OCI-LY1 (cell line): ENCODE results near the gene RXFP3.

Source experiments
- H2AFZ ChIP-seq: fragments of 200-600 bp; sonication (generic), shearing (Covaris generic); 2 replicates; pipeline ENCODE4 v1.6.0; 2014; ENCODE audit warnings: antibody characterized with exemption, mild to moderate bottlenecking, low read length
- H3F3A ChIP-seq: fragments of 200-600 bp; sonication (generic), shearing (Covaris generic); 2 replicates; pipeline ENCODE4 v1.6.0; 2014; ENCODE audit warnings: mild to moderate bottlenecking, antibody characterized with exemption, low read length, moderate library complexity; ENCODE audit not compliant: insufficient read depth
- H3K27ac ChIP-seq: fragments of 200-600 bp; sonication (generic); 2 replicates; pipeline ENCODE4 v1.5.1; 2014; ENCODE audit warnings: low read length, mixed run types, mild to moderate bottlenecking, low read depth; ENCODE audit not compliant: poor library complexity, severe bottlenecking
- H3K27me3 ChIP-seq: fragments of 200-600 bp; sonication (generic); 2 replicates; pipeline ENCODE4 v1.6.0; 2014; ENCODE audit warnings: antibody characterized with exemption, mild to moderate bottlenecking, low read length, moderate library complexity; ENCODE audit not compliant: insufficient read depth
- H3K36me3 ChIP-seq: fragments of 200-600 bp; sonication (generic); 2 replicates; pipeline ENCODE4 v1.6.1; 2014; ENCODE audit warnings: mild to moderate bottlenecking, antibody characterized with exemption, low read length, moderate library complexity, mixed read lengths; ENCODE audit not compliant: insufficient read depth
- H3K4me1 ChIP-seq: fragments of 200-600 bp; sonication (generic); 2 replicates; pipeline ENCODE4 v1.5.1; 2014; ENCODE audit warnings: mild to moderate bottlenecking, low read length, moderate library complexity; ENCODE audit not compliant: insufficient read depth, severe bottlenecking
- H3K4me2 ChIP-seq: fragments of 200-600 bp; sonication (generic), shearing (Covaris generic); 2 replicates; pipeline ENCODE4 v1.6.1; 2014; ENCODE audit warnings: low read length
- H3K4me3 ChIP-seq: fragments of 200-600 bp; sonication (generic); 2 replicates; pipeline ENCODE4 v1.5.1; 2014; ENCODE audit warnings: low read length, low read depth, mild to moderate bottlenecking, mixed read lengths; ENCODE audit not compliant: poor library complexity, severe bottlenecking
- H3K79me2 ChIP-seq: fragments of 200-600 bp; shearing (Covaris generic); 2 replicates; pipeline ENCODE4 v1.6.1; 2016; ENCODE audit warnings: mixed run types, low read length, mixed read lengths; ENCODE audit not compliant: insufficient read depth
- H3K9ac ChIP-seq: fragments of 200-600 bp; sonication (generic), shearing (Covaris generic); 2 replicates; pipeline ENCODE4 v1.6.1; 2014; ENCODE audit warnings: mild to moderate bottlenecking, low read length, mixed read lengths
- H3K9me2 ChIP-seq: fragments of 200-600 bp; sonication (generic), shearing (Covaris generic); 2 replicates; pipeline ENCODE4 v1.6.1; 2014; ENCODE audit warnings: low read depth, mild to moderate bottlenecking, low read length, mixed read lengths
- H3K9me3 ChIP-seq: fragments of 200-600 bp; shearing (Covaris generic); 2 replicates; pipeline ENCODE4 v1.6.1; 2014; ENCODE audit warnings: low read length, mixed read lengths
- H4K20me1 ChIP-seq: fragments of 200-600 bp; sonication (generic), shearing (Covaris generic); 2 replicates; pipeline ENCODE4 v1.6.0; 2016; ENCODE audit warnings: mild to moderate bottlenecking, low read length; ENCODE audit not compliant: insufficient read depth
- CTCF ChIP-seq: fragments of 200-600 bp; sonication (generic), shearing (Covaris generic); IDR thresholded peaks from 2 replicates; pipeline ENCODE4 v1.5.1; 2017; ENCODE audit warnings: mild to moderate bottlenecking, antibody characterized with exemption, low read length, moderate library complexity, mixed read lengths
- EZH2 ChIP-seq: fragments of 200-600 bp; sonication (generic), shearing (Covaris generic); IDR thresholded peaks from 2 replicates; pipeline ENCODE4 v1.8.0; 2017; ENCODE audit warnings: borderline replicate concordance, mixed run types, mild to moderate bottlenecking, antibody characterized with exemption, low read length, moderate library complexity, mixed read lengths

Gene RXFP3

GRCh38 chr5:33980030-33980429 is 43.8 kb downstream of the RXFP3 start:
- Histone ChIP-seq H3K9me3 (no peaks in the 10 kb centered on the region), H4K20me1 (no peaks in the 10 kb centered on the region), H3K36me3 (no peaks in the 10 kb centered on the region), H3K27ac (no peak overlapping the region), H3K4me1 (no peaks in the 10 kb centered on the region), H3K4me3 (no peak overlapping the region), H2AFZ (no peak overlapping the region), H3K9ac (no peak overlapping the region), H3K27me3 (no peaks in the 10 kb centered on the region), H3K9me2 (no peaks in the 10 kb centered on the region), H3K79me2 (no peaks in the 10 kb centered on the region), H3F3A (no peaks in the 10 kb centered on the region), H3K4me2 (no peak overlapping the region)
- TF ChIP-seq EZH2 (no peak), CTCF (no peak)

- H2AFZ ChIP-seq: no peak overlapping the region
- no peak for TF ChIP-seq EZH2
- TF ChIP-seq CTCF: no peak
- H3K4me1 ChIP-seq: no peaks in the 10 kb centered on the region
- H3K9ac ChIP-seq: no peak overlapping the region
- no peaks in the 10 kb centered on the region for H3K9me2 ChIP-seq
- no peaks in the 10 kb centered on the region for H4K20me1 ChIP-seq
- no peaks in the 10 kb centered on the region for H3K79me2 ChIP-seq
- H3K9me3 ChIP-seq: 0 out of 2 replicates have a peak, but pooled peaks cover 2% of the 10 kb centered on the region
- H3F3A ChIP-seq: no peaks in the 10 kb centered on the region
- no peaks in the 10 kb centered on the region for H3K27me3 ChIP-seq
- H3K36me3 ChIP-seq: no peaks in the 10 kb centered on the region
- H3K4me3 ChIP-seq: no peak overlapping the region
- no peak overlapping the region for H3K4me2 ChIP-seq
- H3K27ac ChIP-seq: no peak overlapping the region
Observed at GRCh38 chr5:33981408-33982162, 45.4 kb downstream of the RXFP3 start.

GRCh38 chr5:33984178-33984577 is 48.0 kb downstream of the RXFP3 start:
- Histone ChIP-seq H3K27ac (no peak overlapping the region), H3K9ac (no peak overlapping the region), H3K9me2 (no peaks in the 10 kb centered on the region), H3K4me3 (no peak overlapping the region), H3K79me2 (no peaks in the 10 kb centered on the region), H3K4me2 (no peak overlapping the region), H3K36me3 (peaks cover 13% of the 10 kb centered on the region; the same call in 1 of the 2 replicates), H2AFZ (no peak overlapping the region), H3F3A (no peaks in the 10 kb centered on the region), H3K4me1 (no peaks in the 10 kb centered on the region), H4K20me1 (no peaks in the 10 kb centered on the region), H3K27me3 (no peaks in the 10 kb centered on the region), H3K9me3 (peaks cover 5% of the 10 kb centered on the region; the same call in 1 of the 2 replicates)
- TF ChIP-seq CTCF: no peak
- TF ChIP-seq EZH2: no peak
